ENCODE data around the gene DNAJC27. TPM values are rescaled to one million over a fixed set of nuclear protein-coding genes. Genes with fewer than 3 reads are reported as not detected.

Gene DNAJC27
- total and polyA plus RNA-seq, 9 of the 15 experiments (the other 6 are each of a cell fraction or from before 2014, with no cell fraction given): 0.53 to 5.9 (median 3.0) TPM

Small RNA genes lying within 50 kb of the gene (small RNA-seq; reads per million reads assigned to genes)
- gene AC013267.1 (not detected), gene RF00016 (not detected), gene RF00019 (not detected)

Other genes with a start within 250 kb of the DNAJC27 start
- gene PTRHD1, start 178.6 kb downstream of the DNAJC27 start, total RNA-seq (2014; rRNA removed): 60.9 and 67.5 TPM in 2 replicates
- gene PTRHD1, start 178.6 kb downstream of the DNAJC27 start, total RNA-seq (2014; rRNA removed; fragmentation: Illumina TruSeq; extraction: Trizol): 42.6 and 47.1 TPM in 2 replicates
- gene PTRHD1, start 178.6 kb downstream of the DNAJC27 start, total RNA-seq (2015; rRNA removed; fragmentation: Illumina TruSeq; extraction: Trizol): 26.7 and 43.8 TPM in 2 replicates
- gene PTRHD1, start 178.6 kb downstream of the DNAJC27 start, total RNA-seq (2021): 48.9 and 51.4 TPM in 2 replicates
- 82.7 and 83.2 TPM in 2 replicates for gene PTRHD1, start 178.6 kb downstream of the DNAJC27 start, polyA plus RNA-seq (2011; rRNA removed)
- 15.8 and 31.7 TPM in 2 replicates for gene PTRHD1, start 178.6 kb downstream of the DNAJC27 start, polyA plus RNA-seq (2014; fragmentation: Illumina TruSeq; extraction: Trizol)
- 10 to 100 TPM; 32.9 to 46.6 TPM for gene PTRHD1, start 178.6 kb downstream of the DNAJC27 start, polyA plus RNA-seq (2014; fragmentation: Nextera tagmentation; extraction: Ambion mirVana)
- gene PTRHD1, start 178.6 kb downstream of the DNAJC27 start, polyA plus RNA-seq (2014; rRNA removed): 61.1 and 71.1 TPM in 2 replicates
- 35.4 and 36.1 TPM in 2 replicates for gene CENPO, start 178.5 kb downstream of the DNAJC27 start, total RNA-seq (2014; rRNA removed)
- gene CENPO, start 178.5 kb downstream of the DNAJC27 start, total RNA-seq (2014; rRNA removed; fragmentation: Illumina TruSeq; extraction: Trizol): 33.6 and 37.3 TPM in 2 replicates
- gene CENPO, start 178.5 kb downstream of the DNAJC27 start, total RNA-seq (2015; rRNA removed; fragmentation: Illumina TruSeq; extraction: Trizol): 38.9 and 41.1 TPM in 2 replicates
- 39.9 and 46.2 TPM in 2 replicates for gene CENPO, start 178.5 kb downstream of the DNAJC27 start, total RNA-seq (2021)
- gene CENPO, start 178.5 kb downstream of the DNAJC27 start, polyA plus RNA-seq (2011; rRNA removed): 59.4 and 63.0 TPM in 2 replicates
- 44.9 and 49.8 TPM in 2 replicates for gene CENPO, start 178.5 kb downstream of the DNAJC27 start, polyA plus RNA-seq (2014; fragmentation: Illumina TruSeq; extraction: Trizol)
- 10 to 100 TPM; 30.6 to 38.9 TPM for gene CENPO, start 178.5 kb downstream of the DNAJC27 start, polyA plus RNA-seq (2014; fragmentation: Nextera tagmentation; extraction: Ambion mirVana)
- gene CENPO, start 178.5 kb downstream of the DNAJC27 start, polyA plus RNA-seq (2014; rRNA removed): 35.5 and 49.5 TPM in 2 replicates
- gene ADCY3, start 51.7 kb downstream of the DNAJC27 start, total RNA-seq (2014; rRNA removed): 21.8 and 34.0 TPM in 2 replicates
- gene ADCY3, start 51.7 kb downstream of the DNAJC27 start, total RNA-seq (2014; rRNA removed; fragmentation: Illumina TruSeq; extraction: Trizol): 23.8 and 26.3 TPM in 2 replicates
- gene ADCY3, start 51.7 kb downstream of the DNAJC27 start, total RNA-seq (2015; rRNA removed; fragmentation: Illumina TruSeq; extraction: Trizol): 20.2 and 21.5 TPM in 2 replicates
- gene ADCY3, start 51.7 kb downstream of the DNAJC27 start, total RNA-seq (2021): 51.5 and 54.8 TPM in 2 replicates
- 36.6 and 39.0 TPM in 2 replicates for gene ADCY3, start 51.7 kb downstream of the DNAJC27 start, polyA plus RNA-seq (2011; rRNA removed)
- gene ADCY3, start 51.7 kb downstream of the DNAJC27 start, polyA plus RNA-seq (2014; fragmentation: Illumina TruSeq; extraction: Trizol): 42.6 and 45.5 TPM in 2 replicates
- 1 to 10 TPM; 1.5 to 2.6 TPM for gene ADCY3, start 51.7 kb downstream of the DNAJC27 start, polyA plus RNA-seq (2014; fragmentation: Nextera tagmentation; extraction: Ambion mirVana)
- 40.9 and 47.0 TPM in 2 replicates for gene ADCY3, start 51.7 kb downstream of the DNAJC27 start, polyA plus RNA-seq (2014; rRNA removed)
- gene EFR3B, start 70.1 kb upstream of the DNAJC27 start, total RNA-seq (2014; rRNA removed): not detected in 2 replicates
- not detected in 2 replicates for gene EFR3B, start 70.1 kb upstream of the DNAJC27 start, total RNA-seq (2014; rRNA removed; fragmentation: Illumina TruSeq; extraction: Trizol)
- gene EFR3B, start 70.1 kb upstream of the DNAJC27 start, total RNA-seq (2015; rRNA removed; fragmentation: Illumina TruSeq; extraction: Trizol): not detected in 2 replicates
- 0.09 TPM in 1 of 2 replicates, not detected in the other for gene EFR3B, start 70.1 kb upstream of the DNAJC27 start, total RNA-seq (2021)
- gene EFR3B, start 70.1 kb upstream of the DNAJC27 start, polyA plus RNA-seq (2011; rRNA removed): not detected in 2 replicates
- gene EFR3B, start 70.1 kb upstream of the DNAJC27 start, polyA plus RNA-seq (2014; fragmentation: Illumina TruSeq; extraction: Trizol): not detected in 2 replicates
- not detected for gene EFR3B, start 70.1 kb upstream of the DNAJC27 start, polyA plus RNA-seq (2014; fragmentation: Nextera tagmentation; extraction: Ambion mirVana)
- gene EFR3B, start 70.1 kb upstream of the DNAJC27 start, polyA plus RNA-seq (2014; rRNA removed): not detected in 2 replicates
- gene POMC, start 196.6 kb upstream of the DNAJC27 start, total RNA-seq (2014; rRNA removed): not detected in 2 replicates
- not detected in 2 replicates for gene POMC, start 196.6 kb upstream of the DNAJC27 start, total RNA-seq (2014; rRNA removed; fragmentation: Illumina TruSeq; extraction: Trizol)
- not detected in 2 replicates for gene POMC, start 196.6 kb upstream of the DNAJC27 start, total RNA-seq (2015; rRNA removed; fragmentation: Illumina TruSeq; extraction: Trizol)
- not detected in 2 replicates for gene POMC, start 196.6 kb upstream of the DNAJC27 start, total RNA-seq (2021)
- not detected in 2 replicates for gene POMC, start 196.6 kb upstream of the DNAJC27 start, polyA plus RNA-seq (2011; rRNA removed)
- not detected in 2 replicates for gene POMC, start 196.6 kb upstream of the DNAJC27 start, polyA plus RNA-seq (2014; fragmentation: Illumina TruSeq; extraction: Trizol)
- not detected for gene POMC, start 196.6 kb upstream of the DNAJC27 start, polyA plus RNA-seq (2014; fragmentation: Nextera tagmentation; extraction: Ambion mirVana)
- not detected in 2 replicates for gene POMC, start 196.6 kb upstream of the DNAJC27 start, polyA plus RNA-seq (2014; rRNA removed)

Measured in K562 (cell line).